ENCODE data around the gene DNAAF8. TPM values are rescaled to one million over a fixed set of nuclear protein-coding genes. Genes with fewer than 3 reads are reported as not detected.

Gene DNAAF8
- polyA plus RNA-seq, 3 donors, result 0.04 to 0.36 TPM; not detected in 1

- peak overlapping the region; percentile 52 for H3K9ac ChIP-seq (ENCODE audit: insufficient read depth, low read length, poor library complexity, severe bottlenecking)
- peaks cover 16% of the 10 kb centered on the region for H3K79me2 ChIP-seq (ENCODE audit: insufficient read depth, low read length)
- WGBS (ENCODE audit: insufficient coverage), result 50% methylated on average over 2 of the region's 17 CpGs
- no peaks in the 10 kb centered on the region for H3K9me3 ChIP-seq (replicated peaks in 1 of 2; ENCODE audit: control insufficient read depth in 1 of 2, insufficient read depth in 1 of 2, low read length in 2 of 2)
- H3K36me3 ChIP-seq (replicated peaks in 1 of 2; ENCODE audit: control insufficient read depth in 1 of 2, insufficient read depth in 2 of 2, low read length in 2 of 2), result peaks cover 11 to 12% of the 10 kb centered on the region in 2 donors
- intact Hi-C loops (cut with micrococcal nuclease), result loop anchor here (1.0 to 5.0 kb wide), 4 partner anchors 33 to 34 kb away; partner anchors contain the start of genes ANKS3 (in 2 of the 2), DNAAF8 (in 2 of the 2) and ROGDI (in 1 of the 2)
- H3K36me3 Mint-ChIP-seq, result peaks cover 7 to 23% of the 10 kb centered on the region in 2 donors
- DNase-seq, result peak in 2 of 3 donors; percentile 19 to 54
- H3K4me3 ChIP-seq (replicated peaks in 1 of 3; ENCODE audit: low read depth in 2 of 3, low read length in 3 of 3), result peak overlapping the region; percentile 62 to 82 (median 68)
- H3K27me3 ChIP-seq (ENCODE audit: control insufficient read depth in 2 of 2, insufficient read depth in 2 of 2, low read length in 2 of 2), result no peaks in the 10 kb centered on the region
- peaks cover 32% of the 10 kb centered on the region for H3K4me1 Mint-ChIP-seq
- no peaks in the 10 kb centered on the region for H4K20me1 ChIP-seq (ENCODE audit: insufficient read depth, low read length)
- H3K4me3 Mint-ChIP-seq, result peak overlapping the region; percentile 88 to 97
- no peak for TF ChIP-seq CTCF (IDR thresholded peaks at IDR 0.05)
- H3K27ac ChIP-seq (ENCODE audit: low read depth in 1 of 2, low read length in 2 of 2), result peak overlapping the region; percentile 32 to 78
- H3K4me1 ChIP-seq (ENCODE audit: control insufficient read depth in 1 of 2, insufficient read depth in 2 of 2, low read length in 2 of 2), result peaks cover 25 to 36% of the 10 kb centered on the region in 2 donors
- peak overlapping the region; percentile 88 to 96 (median 93) for H3K27ac Mint-ChIP-seq
- H3K4me2 ChIP-seq (replicated peaks; ENCODE audit: extremely low read depth, low read length, poor library complexity, severe bottlenecking), result peak overlapping the region; percentile 87
- peaks cover 1 to 5% (median 2%) of the 10 kb centered on the region in 3 donors for H3K27me3 Mint-ChIP-seq (ENCODE audit: low read depth in 3 of 3)
- no peaks in the 10 kb centered on the region for H3K9me3 Mint-ChIP-seq
- peak overlapping the region; percentile 84 for H2AFZ ChIP-seq (ENCODE audit: insufficient read depth, low read depth, low read length, poor library complexity, severe bottlenecking)
These were observed 33.7 kb downstream of the DNAAF8 start for GRCh38 chr16:4767872-4768548.

- Histone ChIP-seq H3K9me3 (replicated peaks in 1 of 2; ENCODE audit: control insufficient read depth in 1 of 2, insufficient read depth in 1 of 2, low read length in 2 of 2) (no peaks in the 10 kb centered on the region), H4K20me1 (ENCODE audit: insufficient read depth, low read length) (no peaks in the 10 kb centered on the region), H3K9ac (ENCODE audit: insufficient read depth, low read length, poor library complexity, severe bottlenecking) (peak overlapping the region; percentile 52), H3K36me3 (replicated peaks in 1 of 2; ENCODE audit: control insufficient read depth in 1 of 2, insufficient read depth in 2 of 2, low read length in 2 of 2) (peaks cover 4 to 5% of the 10 kb centered on the region in 2 donors), H3K4me2 (replicated peaks; ENCODE audit: extremely low read depth, low read length, poor library complexity, severe bottlenecking) (peak overlapping the region; percentile 87), H3K27ac (ENCODE audit: low read depth in 1 of 2, low read length in 2 of 2) (peak overlapping the region; percentile 32 to 78), H3K4me3 (replicated peaks in 1 of 3; ENCODE audit: low read depth in 2 of 3, low read length in 3 of 3) (peak overlapping the region; percentile 62 to 82 (median 68)), H3K27me3 (ENCODE audit: control insufficient read depth in 2 of 2, insufficient read depth in 2 of 2, low read length in 2 of 2) (no peaks in the 10 kb centered on the region), H3K79me2 (ENCODE audit: insufficient read depth, low read length) (peaks cover 16% of the 10 kb centered on the region), H2AFZ (ENCODE audit: insufficient read depth, low read depth, low read length, poor library complexity, severe bottlenecking) (peak overlapping the region; percentile 84), H3K4me1 (ENCODE audit: control insufficient read depth in 1 of 2, insufficient read depth in 2 of 2, low read length in 2 of 2) (peaks cover 25 to 36% of the 10 kb centered on the region in 2 donors)
- peak; percentile 82 to 91 (median 82) for DNase-seq
- no peak for TF ChIP-seq CTCF (IDR thresholded peaks at IDR 0.05)
- peaks cover 3 to 16% of the 10 kb centered on the region in 2 donors for H3K36me3 Mint-ChIP-seq
- H3K27ac Mint-ChIP-seq, result peak overlapping the region; percentile 88 to 96 (median 93)
- peak overlapping the region; percentile 88 to 97 for H3K4me3 Mint-ChIP-seq
- peaks cover 32% of the 10 kb centered on the region for H3K4me1 Mint-ChIP-seq
- peaks cover 1 to 5% (median 2%) of the 10 kb centered on the region in 3 donors for H3K27me3 Mint-ChIP-seq (ENCODE audit: low read depth in 3 of 3)
- intact Hi-C loops (cut with micrococcal nuclease), result loop anchor here (2.0 to 5.0 kb wide), 2 partner anchors 32 to 34 kb away; partner anchors contain the start of gene ROGDI (in 1 of the 2)
- no peaks in the 10 kb centered on the region for H3K9me3 Mint-ChIP-seq
- 1% methylated on average over 29 of the region's 48 CpGs for WGBS (ENCODE audit: insufficient coverage)
These were observed 34.4 kb downstream of the DNAAF8 start for GRCh38 chr16:4768549-4769305.
